ENCODE measurements around the gene SH3BGRL3.

The SH3BGRL3 gene

GRCh38 chr1:26315874-26316850 lies 36.3 kb downstream of the SH3BGRL3 start:
- Histone ChIP-seq H3K36me3 (ENCODE audit: insufficient read depth, low read length) (no peaks in the 10 kb centered on the region), H3K4me3 (ENCODE audit: low read length, poor library complexity, severe bottlenecking) (no peak overlapping the region), H3K27me3 (ENCODE audit: insufficient read depth, low read length, poor library complexity, severe bottlenecking) (no peaks in the 10 kb centered on the region), H3K9ac (ENCODE audit: low read depth, low read length, poor library complexity, severe bottlenecking) (peak overlapping the region; percentile 95), H3K9me2 (replicated peaks; ENCODE audit: low read depth, low read length) (no peaks in the 10 kb centered on the region), H3K4me1 (ENCODE audit: insufficient read depth, low read length, poor library complexity, severe bottlenecking) (peaks cover 77% of the 10 kb centered on the region), H3K79me2 (ENCODE audit: insufficient read depth, low read length) (peaks cover 40% of the 10 kb centered on the region), H3F3A (ENCODE audit: low read depth) (no peaks in the 10 kb centered on the region), H2AFZ (ENCODE audit: low read length) (no peak overlapping the region), H3K4me2 (ENCODE audit: low read depth, low read length, poor library complexity, severe bottlenecking) (peak overlapping the region; percentile 96), H4K20me1 (ENCODE audit: insufficient read depth, low read length, poor library complexity, severe bottlenecking) (no peaks in the 10 kb centered on the region), H3K9me3 (ENCODE audit: insufficient read depth, low read depth, low read length) (no peaks in the 10 kb centered on the region)
- TF ChIP-seq EZH2phosphoT487 (IDR thresholded peaks at IDR 0.05; ENCODE audit: borderline replicate concordance) (no peak), CTCF (conservative IDR thresholded peaks at IDR 0.05; ENCODE audit: low read length) (no peak)

- Histone ChIP-seq H3F3A (ENCODE audit: low read depth) (no peaks in the 10 kb centered on the region), H3K4me2 (ENCODE audit: low read depth, low read length, poor library complexity, severe bottlenecking) (peak overlapping the region; percentile 96), H4K20me1 (ENCODE audit: insufficient read depth, low read length, poor library complexity, severe bottlenecking) (no peaks in the 10 kb centered on the region), H3K9me3 (ENCODE audit: insufficient read depth, low read depth, low read length) (no peaks in the 10 kb centered on the region), H3K9me2 (replicated peaks; ENCODE audit: low read depth, low read length) (no peaks in the 10 kb centered on the region), H3K79me2 (ENCODE audit: insufficient read depth, low read length) (peaks cover 47% of the 10 kb centered on the region), H3K27me3 (ENCODE audit: insufficient read depth, low read length, poor library complexity, severe bottlenecking) (no peaks in the 10 kb centered on the region), H3K9ac (ENCODE audit: low read depth, low read length, poor library complexity, severe bottlenecking) (peak overlapping the region; percentile 95), H3K4me1 (ENCODE audit: insufficient read depth, low read length, poor library complexity, severe bottlenecking) (peaks cover 71% of the 10 kb centered on the region), H3K4me3 (ENCODE audit: low read length, poor library complexity, severe bottlenecking) (peak overlapping the region; percentile 88), H3K36me3 (ENCODE audit: insufficient read depth, low read length) (no peaks in the 10 kb centered on the region), H2AFZ (ENCODE audit: low read length) (no peak overlapping the region)
- no peak for TF ChIP-seq CTCF (conservative IDR thresholded peaks at IDR 0.05; ENCODE audit: low read length)
- TF ChIP-seq EZH2phosphoT487 (IDR thresholded peaks at IDR 0.05; ENCODE audit: borderline replicate concordance) = no peak
These were observed 37.3 kb downstream of the SH3BGRL3 start for GRCh38 chr1:26317146-26317545.

- H2AFZ ChIP-seq (ENCODE audit: low read length) = no peak within 1 kb of the TSS
- H3K9me2 ChIP-seq (replicated peaks; ENCODE audit: low read depth, low read length) = no peaks in the 10 kb centered on the region
- H3F3A ChIP-seq (ENCODE audit: low read depth) = no peaks in the 10 kb centered on the region
- peaks cover 48% of the 10 kb centered on the region for H3K79me2 ChIP-seq (ENCODE audit: insufficient read depth, low read length)
- H3K9me3 ChIP-seq (ENCODE audit: insufficient read depth, low read depth, low read length) = no peaks in the 10 kb centered on the region
- peak within 1 kb of the TSS; percentile 96 for H3K4me2 ChIP-seq (ENCODE audit: low read depth, low read length, poor library complexity, severe bottlenecking)
- TF ChIP-seq CTCF (conservative IDR thresholded peaks at IDR 0.05; ENCODE audit: low read length) = no peak
- TF ChIP-seq EZH2phosphoT487 (IDR thresholded peaks at IDR 0.05; ENCODE audit: borderline replicate concordance) = no peak
- H3K9ac ChIP-seq (ENCODE audit: low read depth, low read length, poor library complexity, severe bottlenecking) = peak within 1 kb of the TSS; percentile 95
- H4K20me1 ChIP-seq (ENCODE audit: insufficient read depth, low read length, poor library complexity, severe bottlenecking) = no peaks in the 10 kb centered on the region
- H3K4me3 ChIP-seq (ENCODE audit: low read length, poor library complexity, severe bottlenecking) = peak within 1 kb of the TSS; percentile 88
- no peaks in the 10 kb centered on the region for H3K27me3 ChIP-seq (ENCODE audit: insufficient read depth, low read length, poor library complexity, severe bottlenecking)
- no peaks in the 10 kb centered on the region for H3K36me3 ChIP-seq (ENCODE audit: insufficient read depth, low read length)
- peaks cover 70% of the 10 kb centered on the region for H3K4me1 ChIP-seq (ENCODE audit: insufficient read depth, low read length, poor library complexity, severe bottlenecking)
These were observed 37.9 kb downstream of the SH3BGRL3 start, which contains the start of gene CD52 for GRCh38 chr1:26317612-26318337. Gene CD52 (plus strand): TSS chr1:26317958. CDS start chr1:26318018, 60 bp downstream.
